HG02623 (cell line): ENCODE results near the gene C11orf91.
"Not testable (repeated sequence)": the region's sequence is repeated elsewhere in the genome, so short reads cannot be mapped to it uniquely, and the experiment has no call there.

Experiments used
- ATAC-seq: cut with Tn5 transposase; IDR thresholded peaks from one replicate; pipeline ENCODE4 v1.9.1; 2021; ENCODE audit warnings: moderate library complexity; ENCODE audit not compliant: unreplicated experiment

C11orf91 gene

GRCh38 chr11:33700502-33701271 lies at the start of gene C11orf91:
C11orf91 (minus strand) TSS chr11:33700826; CDS start chr11:33700740, 86 bp downstream.
- ATAC-seq, result peak; percentile 87

- no peak for ATAC-seq
Measured at GRCh38 chr11:33747979-33748378, 47.4 kb upstream of the C11orf91 start.

GRCh38 chr11:33743291-33743690 lies 42.7 kb upstream of the C11orf91 start:
- no peak for ATAC-seq

GRCh38 chr11:33742249-33742851 lies 41.7 kb upstream of the C11orf91 start:
- no peak for ATAC-seq

- ATAC-seq, result no peak
Measured at GRCh38 chr11:33741806-33742205, 41.2 kb upstream of the C11orf91 start.

- ATAC-seq, result no peak
Measured at GRCh38 chr11:33737362-33737821, 36.8 kb upstream of the C11orf91 start.

GRCh38 chr11:33736148-33736812 lies 35.7 kb upstream of the C11orf91 start, which contains the start of gene CD59:
CD59 (minus strand) TSS chr11:33736423; CDS start chr11:33722445, 13,978 bp downstream.
- peak; percentile 68 for ATAC-seq

GRCh38 chr11:33735271-33736147 lies 34.9 kb upstream of the C11orf91 start:
- peak; percentile 44 for ATAC-seq

GRCh38 chr11:33734441-33735270 lies 34.0 kb upstream of the C11orf91 start:
- no peak for ATAC-seq

- ATAC-seq, result no peak
Measured at GRCh38 chr11:33733980-33734379, 33.4 kb upstream of the C11orf91 start.

- ATAC-seq, result no peak
Measured at GRCh38 chr11:33731723-33732531, 31.3 kb upstream of the C11orf91 start.

- no peak for ATAC-seq
Measured at GRCh38 chr11:33730716-33731115, 30.1 kb upstream of the C11orf91 start.

- not testable (repeated sequence) for ATAC-seq
Measured at GRCh38 chr11:33729072-33729664, 28.5 kb upstream of the C11orf91 start.

- not testable (repeated sequence) for ATAC-seq
Measured at GRCh38 chr11:33727539-33727938, 26.9 kb upstream of the C11orf91 start.

- no peak for ATAC-seq
Measured at GRCh38 chr11:33725496-33725895, 24.9 kb upstream of the C11orf91 start.

- no peak for ATAC-seq
Measured at GRCh38 chr11:33724644-33725035, 24.0 kb upstream of the C11orf91 start.

GRCh38 chr11:33723238-33723881 lies 22.7 kb upstream of the C11orf91 start:
- no peak for ATAC-seq

- ATAC-seq, result peak; percentile 74
Measured at GRCh38 chr11:33722590-33723234, 22.1 kb upstream of the C11orf91 start.
